Glutamatergic neuron (in vitro differentiated cells): ENCODE measurements around the gene ACP2. TPM values are rescaled to one million over a fixed set of nuclear protein-coding genes. Genes with fewer than 3 reads are reported as not detected.

Source experiments
- DNase-seq: peaks from one replicate; pipeline ENCODE4 v3.0.0; 2022
- H3K27ac Mint-ChIP-seq: one replicate; pipeline ENCODE4 v1.8.0; 2020; ENCODE audit warnings: mild to moderate bottlenecking, mixed read lengths, inconsistent platforms; ENCODE audit not compliant: unreplicated experiment
- H3K27me3 Mint-ChIP-seq: one replicate; pipeline ENCODE4 v1.8.0; 2020; ENCODE audit warnings: mild to moderate bottlenecking, moderate library complexity, mixed read lengths, inconsistent platforms; ENCODE audit not compliant: unreplicated experiment
- H3K36me3 Mint-ChIP-seq: one replicate; pipeline ENCODE4 v1.8.0; 2020; ENCODE audit warnings: mild to moderate bottlenecking, mixed read lengths, inconsistent platforms; ENCODE audit not compliant: unreplicated experiment
- H3K4me1 Mint-ChIP-seq: one replicate; pipeline ENCODE4 v1.8.0; 2020; ENCODE audit warnings: mild to moderate bottlenecking, low read depth, mixed read lengths, inconsistent platforms; ENCODE audit not compliant: unreplicated experiment
- H3K4me3 Mint-ChIP-seq: one replicate; pipeline ENCODE4 v1.8.0; 2020; ENCODE audit warnings: mild to moderate bottlenecking, mixed read lengths, inconsistent platforms; ENCODE audit not compliant: unreplicated experiment
- H3K9me3 Mint-ChIP-seq: one replicate; pipeline ENCODE4 v1.8.0; 2020; ENCODE audit warnings: mild to moderate bottlenecking, moderate library complexity, mixed read lengths, inconsistent platforms; ENCODE audit not compliant: unreplicated experiment
- total RNA-seq: library from RNA; stranded (reverse); fragmentation: NEBNext Ultra II Directional; extraction: Animal tissue kit (Norgen Biotek cat#: 25700); gene quantifications from one replicate; pipeline ENCODE4 v1.2.1, GENCODE V29; 2021; ENCODE audit not compliant: unreplicated experiment
- TF ChIP-seq, protein P1 (sequence below): fragments of 200-600 bp; sonication (generic); IDR thresholded peaks from one replicate; pipeline ENCODE4 v1.5.0; 2021; ENCODE audit not compliant: partially characterized antibody, unreplicated experiment

Gene ACP2
- total RNA-seq, 1 donor from 2014 or later = 44.3 TPM

- Mint-ChIP-seq H3K9me3 (peaks cover 13% of the 10 kb centered on the region), H3K4me3 (no peak overlapping the region), H3K36me3 (no peaks in the 10 kb centered on the region), H3K4me1 (no peaks in the 10 kb centered on the region), H3K27ac (no peak overlapping the region), H3K27me3 (peaks cover 3% of the 10 kb centered on the region)
- TF ChIP-seq, protein P1, sequence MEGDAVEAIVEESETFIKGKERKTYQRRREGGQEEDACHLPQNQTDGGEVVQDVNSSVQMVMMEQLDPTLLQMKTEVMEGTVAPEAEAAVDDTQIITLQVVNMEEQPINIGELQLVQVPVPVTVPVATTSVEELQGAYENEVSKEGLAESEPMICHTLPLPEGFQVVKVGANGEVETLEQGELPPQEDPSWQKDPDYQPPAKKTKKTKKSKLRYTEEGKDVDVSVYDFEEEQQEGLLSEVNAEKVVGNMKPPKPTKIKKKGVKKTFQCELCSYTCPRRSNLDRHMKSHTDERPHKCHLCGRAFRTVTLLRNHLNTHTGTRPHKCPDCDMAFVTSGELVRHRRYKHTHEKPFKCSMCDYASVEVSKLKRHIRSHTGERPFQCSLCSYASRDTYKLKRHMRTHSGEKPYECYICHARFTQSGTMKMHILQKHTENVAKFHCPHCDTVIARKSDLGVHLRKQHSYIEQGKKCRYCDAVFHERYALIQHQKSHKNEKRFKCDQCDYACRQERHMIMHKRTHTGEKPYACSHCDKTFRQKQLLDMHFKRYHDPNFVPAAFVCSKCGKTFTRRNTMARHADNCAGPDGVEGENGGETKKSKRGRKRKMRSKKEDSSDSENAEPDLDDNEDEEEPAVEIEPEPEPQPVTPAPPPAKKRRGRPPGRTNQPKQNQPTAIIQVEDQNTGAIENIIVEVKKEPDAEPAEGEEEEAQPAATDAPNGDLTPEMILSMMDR = no peak
- DNase-seq = no peak
Observed at GRCh38 chr11:47244448-47245350, 3.9 kb downstream of the ACP2 start.

DNA sequence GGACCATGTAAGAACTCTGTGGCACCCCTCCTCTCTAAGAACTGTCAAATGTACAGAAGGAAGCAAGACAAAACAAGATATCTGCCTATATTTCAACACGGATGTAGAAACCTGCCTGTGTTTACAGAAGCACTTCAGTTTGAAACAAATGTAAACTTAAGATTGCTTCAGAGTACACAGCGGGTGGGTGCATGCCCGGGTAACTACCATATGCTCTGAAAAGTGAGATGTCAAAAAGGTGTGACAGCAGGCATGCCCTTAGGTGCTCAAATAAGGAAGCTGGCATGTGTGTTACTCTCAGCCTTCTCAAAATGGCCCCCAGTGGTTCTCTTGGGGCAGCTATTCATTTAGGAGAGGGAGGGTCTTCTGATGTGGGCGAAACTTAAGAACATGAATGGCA is 5.2 kb downstream of the ACP2 start:
- Mint-ChIP-seq H3K9me3 (peaks cover 7% of the 10 kb centered on the region), H3K4me1 (no peaks in the 10 kb centered on the region), H3K27ac (no peak overlapping the region), H3K36me3 (no peaks in the 10 kb centered on the region), H3K27me3 (peaks cover 2% of the 10 kb centered on the region), H3K4me3 (no peak overlapping the region)
- TF ChIP-seq, protein P1 = no peak
- no peak for DNase-seq

DNA sequence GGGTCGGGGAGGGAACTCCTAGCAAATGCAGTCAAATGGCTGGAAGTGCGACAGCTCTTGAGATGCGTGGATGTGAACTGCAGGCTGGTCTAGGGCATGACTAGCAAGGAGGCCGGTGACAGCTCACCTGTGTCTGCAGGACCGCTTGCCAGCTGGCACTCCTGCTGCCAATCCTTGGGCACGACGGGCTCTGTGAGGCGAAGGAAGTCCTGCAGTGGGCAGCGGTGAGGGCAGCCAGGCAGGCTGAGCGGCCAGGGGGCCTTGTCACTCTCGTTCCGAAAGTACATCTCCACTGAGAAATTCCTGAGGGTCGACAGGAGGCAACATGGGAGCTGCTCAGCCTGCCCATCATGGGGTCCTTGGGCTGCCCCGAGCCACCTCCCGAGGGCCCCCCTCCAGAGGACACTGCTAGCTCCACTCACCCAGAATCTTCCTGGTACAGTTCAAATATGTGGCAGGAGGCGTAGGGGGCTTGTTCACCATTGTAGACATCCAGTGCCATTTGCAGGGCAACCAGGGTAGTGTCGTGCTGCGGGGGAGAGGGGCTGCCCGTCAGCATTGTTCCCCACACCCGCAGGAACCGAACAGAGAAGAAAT is 5.9 kb downstream of the ACP2 start:
- Mint-ChIP-seq H3K9me3 (peaks cover 9% of the 10 kb centered on the region), H3K27ac (no peak overlapping the region), H3K27me3 (peaks cover 3% of the 10 kb centered on the region), H3K36me3 (no peaks in the 10 kb centered on the region), H3K4me3 (no peak overlapping the region), H3K4me1 (peaks cover 1% of the 10 kb centered on the region)
- DNase-seq = no peak
- TF ChIP-seq, protein P1 = no peak

- peaks cover 9% of the 10 kb centered on the region for H3K9me3 Mint-ChIP-seq
- no peak overlapping the region for H3K27ac Mint-ChIP-seq
- H3K36me3 Mint-ChIP-seq = no peaks in the 10 kb centered on the region
- DNase-seq = no peak
- no peak overlapping the region for H3K4me3 Mint-ChIP-seq
- TF ChIP-seq, protein P1 = no peak
- peaks cover 2% of the 10 kb centered on the region for H3K4me1 Mint-ChIP-seq
- H3K27me3 Mint-ChIP-seq = peaks cover 4% of the 10 kb centered on the region
Observed at GRCh38 chr11:47241841-47242301, 6.7 kb downstream of the ACP2 start.

DNA sequence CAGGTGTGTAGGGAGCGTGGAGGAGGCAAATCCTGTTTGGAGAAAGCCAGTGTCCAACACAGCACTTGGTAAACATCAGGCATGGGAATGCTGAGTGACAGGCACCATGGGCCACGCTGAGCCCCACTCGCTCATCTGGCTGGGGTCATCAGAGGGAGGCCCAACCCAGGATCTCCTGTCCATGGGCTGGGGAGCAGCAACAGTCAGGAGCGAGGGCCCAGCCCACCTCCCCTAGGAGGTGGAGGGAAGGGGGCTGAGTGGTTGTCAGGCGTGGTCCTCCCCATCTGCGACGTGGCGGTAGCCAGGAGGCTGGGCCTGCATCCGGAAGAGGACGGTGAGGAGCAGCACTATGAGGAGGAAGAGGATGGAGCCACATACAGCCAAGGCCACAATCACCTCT is 8.8 kb downstream of the ACP2 start:
- H3K4me3 Mint-ChIP-seq = no peak overlapping the region

More for the DNA sequence above, 8.8 kb downstream of the ACP2 start:
- no peak for DNase-seq
- TF ChIP-seq, protein P1 = no peak
- H3K4me1 Mint-ChIP-seq = peaks cover 2% of the 10 kb centered on the region
- H3K9me3 Mint-ChIP-seq = peaks cover 11% of the 10 kb centered on the region
- H3K36me3 Mint-ChIP-seq = no peaks in the 10 kb centered on the region
- no peak overlapping the region for H3K27ac Mint-ChIP-seq
- peaks cover 4% of the 10 kb centered on the region for H3K27me3 Mint-ChIP-seq
